IgD-negative memory B cell (primary cell): ENCODE measurements around the gene ADCK1. TPM values are rescaled to one million over a fixed set of nuclear protein-coding genes. Genes with fewer than 3 reads are reported as not detected.
"Not testable (repeated sequence)": the region's sequence is repeated elsewhere in the genome, so short reads cannot be mapped to it uniquely, and the experiment has no call there.

Experiments used
- H3K27ac Mint-ChIP-seq, 3 donors: one replicate each; pipeline ENCODE4 v1.8.0; 2020 to 2022; ENCODE audit warnings: mild to moderate bottlenecking in 3 of 3, mixed read lengths in 3 of 3, moderate library complexity in 1 of 3
- H3K27me3 Mint-ChIP-seq: one replicate; pipeline ENCODE4 v1.8.0; 2021; ENCODE audit warnings: mixed read lengths
- H3K36me3 Mint-ChIP-seq: one replicate; pipeline ENCODE4 v1.8.0; 2020; ENCODE audit warnings: mild to moderate bottlenecking, mixed read lengths
- H3K4me1 Mint-ChIP-seq, 3 donors: one replicate each; pipeline ENCODE4 v1.8.0; 2020 to 2022; ENCODE audit warnings: mixed read lengths in 3 of 3, mild to moderate bottlenecking in 1 of 3
- H3K4me3 Mint-ChIP-seq, 4 donors: one replicate each; pipeline ENCODE4 v1.8.0; 2020 to 2022; ENCODE audit warnings: mild to moderate bottlenecking in 4 of 4, mixed read lengths in 4 of 4, moderate library complexity in 3 of 4
- H3K9me3 Mint-ChIP-seq, 3 donors: one replicate each; pipeline ENCODE4 v1.8.0; 2020 to 2021; ENCODE audit warnings: mixed read lengths in 3 of 3, mild to moderate bottlenecking in 1 of 3
- polyA plus RNA-seq: library from polyadenylated mRNA; unstranded; fragments of 300-500 nt; fragmentation: Illumina TruSeq; gene quantifications from one replicate; pipeline ENCODE4 v1.2.3, GENCODE V29; 2021

The ADCK1 gene
- polyA plus RNA-seq, 1 donor from 2014 or later: 3.5 TPM

GRCh38 chr14:77955816-77956484 lies 156.0 kb downstream of the ADCK1 start:
- peaks cover 0 to 3% (median 2%) of the 10 kb centered on the region in 3 donors for H3K9me3 Mint-ChIP-seq
- H3K36me3 Mint-ChIP-seq: peaks cover 2% of the 10 kb centered on the region
- H3K4me1 Mint-ChIP-seq: no peaks in the 10 kb centered on the region
- peaks cover 5% of the 10 kb centered on the region for H3K27me3 Mint-ChIP-seq
- no peak overlapping the region for H3K27ac Mint-ChIP-seq
- no peak overlapping the region for H3K4me3 Mint-ChIP-seq

- not testable (repeated sequence) for H3K4me1 Mint-ChIP-seq
Measured at GRCh38 chr14:77959686-77960085, 159.8 kb downstream of the ADCK1 start.

DNA sequence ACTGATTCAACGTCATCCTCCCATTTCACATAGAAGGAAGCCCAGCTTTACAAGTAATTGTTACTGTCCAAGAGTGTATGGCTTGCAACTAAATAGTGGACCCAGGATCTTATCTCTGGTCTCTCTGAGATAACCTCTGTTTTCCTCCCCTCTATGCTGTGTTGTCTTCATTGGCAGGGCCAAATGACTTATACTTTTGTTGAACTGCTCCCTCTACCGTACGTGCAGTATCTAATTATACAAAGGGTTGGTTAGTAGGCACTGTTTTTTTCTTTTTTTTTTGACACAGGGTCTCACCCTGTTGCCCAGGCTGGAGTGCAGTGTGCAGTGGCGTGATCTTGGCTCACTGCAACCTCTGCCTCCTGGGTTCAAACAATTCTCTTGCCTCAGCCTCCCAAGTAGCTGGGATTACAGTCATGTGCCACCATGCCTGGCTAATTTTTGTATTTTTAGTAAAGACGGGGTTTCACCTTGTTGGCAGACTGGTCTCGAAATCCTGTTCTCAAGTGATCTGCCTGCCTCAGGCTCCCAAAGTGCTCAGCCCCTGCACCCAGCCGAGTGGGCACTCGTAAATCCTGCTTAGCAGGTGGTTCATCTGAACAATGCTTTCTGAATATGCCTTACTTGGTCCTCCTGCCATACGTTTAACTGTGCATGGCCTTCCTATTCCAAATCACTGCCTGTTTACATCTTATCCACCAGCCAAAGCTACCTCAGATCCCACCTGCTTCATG lies 162.1 kb downstream of the ADCK1 start:
- Mint-ChIP-seq H3K9me3 (peaks cover 0 to 3% (median 2%) of the 10 kb centered on the region in 3 donors), H3K4me3 (no peak overlapping the region), H3K4me1 (peaks cover 0 to 2% (median 0%) of the 10 kb centered on the region in 3 donors), H3K27ac (no peak overlapping the region), H3K27me3 (peaks cover 14% of the 10 kb centered on the region), H3K36me3 (peaks cover 2% of the 10 kb centered on the region)

More at GRCh38 chr14:77959686-77960085, 159.8 kb downstream of the ADCK1 start:
- not testable (repeated sequence) for H3K27me3 Mint-ChIP-seq, H3K4me3 Mint-ChIP-seq, H3K9me3 Mint-ChIP-seq, H3K36me3 Mint-ChIP-seq, H3K27ac Mint-ChIP-seq

DNA sequence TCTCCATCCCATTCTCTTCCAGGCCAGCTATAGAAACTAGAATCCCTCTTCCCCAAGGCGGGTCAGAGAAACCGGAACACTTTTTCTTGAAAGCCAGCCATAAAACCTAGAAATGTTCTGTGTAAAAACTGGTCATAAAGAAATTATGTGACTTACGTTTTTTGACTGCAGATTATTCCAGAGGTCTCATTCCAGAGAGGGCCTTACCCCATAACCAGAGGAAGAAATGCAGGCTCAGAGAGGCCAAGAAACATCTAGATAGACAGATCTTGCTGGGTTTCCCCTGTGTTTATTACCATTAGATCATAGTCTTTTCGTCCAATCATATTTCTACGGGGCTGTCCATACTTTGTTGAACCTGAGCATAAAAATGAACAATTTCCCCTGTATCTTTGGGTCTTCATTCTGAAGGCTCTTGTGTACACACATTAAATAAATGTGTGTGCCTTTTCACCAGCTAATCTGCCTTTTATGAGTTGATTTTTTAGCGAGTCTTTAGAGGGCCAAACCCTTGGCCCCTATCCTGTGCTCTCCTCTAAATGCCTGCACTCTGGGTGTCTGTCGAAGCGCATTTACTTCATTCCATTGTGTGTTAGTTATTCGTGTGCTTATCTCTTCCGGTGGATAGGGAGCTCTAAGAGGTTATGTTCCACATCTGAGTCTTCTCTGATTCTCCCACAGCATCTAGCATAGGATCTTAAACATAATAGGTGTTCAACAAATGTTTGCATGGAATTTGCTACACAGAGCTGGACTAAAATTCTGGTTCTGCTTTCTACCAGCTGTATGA lies 163.0 kb downstream of the ADCK1 start:
- H3K9me3 Mint-ChIP-seq: peaks cover 0 to 3% (median 0%) of the 10 kb centered on the region in 3 donors
- no peak overlapping the region for H3K27ac Mint-ChIP-seq
- peaks cover 0 to 2% (median 0%) of the 10 kb centered on the region in 3 donors for H3K4me1 Mint-ChIP-seq
- H3K27me3 Mint-ChIP-seq: peaks cover 12% of the 10 kb centered on the region
- H3K4me3 Mint-ChIP-seq: no peak overlapping the region
- no peaks in the 10 kb centered on the region for H3K36me3 Mint-ChIP-seq

GRCh38 chr14:77964586-77964985 lies 164.7 kb downstream of the ADCK1 start:
- Mint-ChIP-seq H3K9me3 (peaks cover 0 to 3% (median 0%) of the 10 kb centered on the region in 3 donors), H3K4me3 (no peak overlapping the region), H3K27ac (no peak overlapping the region), H3K4me1 (peaks cover 0 to 2% (median 0%) of the 10 kb centered on the region in 3 donors), H3K36me3 (no peaks in the 10 kb centered on the region), H3K27me3 (peaks cover 20% of the 10 kb centered on the region)

DNA sequence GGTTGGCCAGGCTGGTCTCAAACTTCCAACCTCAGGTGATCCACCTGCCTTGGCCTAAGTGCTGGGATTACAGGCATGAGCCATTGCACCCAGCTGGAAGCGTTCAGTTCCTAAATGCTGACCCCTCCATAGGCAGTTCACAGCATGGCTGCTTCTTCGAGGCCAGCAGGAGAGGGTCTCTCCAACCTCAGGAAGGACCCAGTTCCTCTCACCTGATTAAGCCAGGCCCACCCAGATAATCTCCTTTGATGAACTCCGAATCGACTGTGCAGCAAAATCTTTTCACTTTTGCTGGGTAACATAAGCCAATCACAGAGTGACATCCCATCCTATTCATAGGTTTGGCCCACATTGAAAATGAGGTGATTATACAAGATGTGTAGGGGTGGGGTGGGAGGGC lies 165.1 kb downstream of the ADCK1 start:
- Mint-ChIP-seq H3K9me3 (no peaks in the 10 kb centered on the region), H3K4me1 (peaks cover 0 to 2% (median 0%) of the 10 kb centered on the region in 3 donors), H3K27me3 (peaks cover 21% of the 10 kb centered on the region), H3K4me3 (no peak overlapping the region), H3K27ac (no peak overlapping the region), H3K36me3 (no peaks in the 10 kb centered on the region)

DNA sequence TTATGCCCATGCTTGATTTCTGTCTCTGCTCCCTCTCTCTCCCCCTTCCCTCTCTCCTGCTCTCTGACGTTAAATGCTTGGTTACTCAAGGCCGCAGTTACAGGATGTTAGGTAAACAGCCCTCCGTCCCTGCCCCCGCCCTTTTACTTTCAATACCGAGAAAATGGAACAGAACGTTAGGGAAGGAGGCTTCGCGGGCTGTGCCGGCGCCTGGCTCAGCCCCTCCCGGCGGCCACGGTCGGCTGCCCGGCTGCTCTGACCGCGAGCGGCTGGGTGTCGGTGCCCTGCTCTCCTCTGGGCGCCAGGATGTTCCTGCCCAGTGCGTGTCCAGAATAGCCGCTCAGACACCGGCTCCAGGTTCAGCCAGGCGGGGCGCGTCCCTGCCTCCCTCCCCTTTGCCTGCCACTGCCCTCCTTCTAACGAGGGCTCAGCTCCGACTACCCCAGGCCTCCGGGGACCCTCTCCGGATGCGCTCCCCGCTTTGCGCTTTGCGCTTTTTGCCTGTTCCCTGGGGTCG lies 166.1 kb downstream of the ADCK1 start:
- H3K27me3 Mint-ChIP-seq: peaks cover 26% of the 10 kb centered on the region
- peak overlapping the region in 2 of 4 donors; percentile 75 to 89 for H3K4me3 Mint-ChIP-seq
- no peaks in the 10 kb centered on the region for H3K9me3 Mint-ChIP-seq
- no peak overlapping the region for H3K27ac Mint-ChIP-seq
- no peaks in the 10 kb centered on the region for H3K36me3 Mint-ChIP-seq
- H3K4me1 Mint-ChIP-seq: peaks cover 0 to 2% (median 0%) of the 10 kb centered on the region in 3 donors

DNA sequence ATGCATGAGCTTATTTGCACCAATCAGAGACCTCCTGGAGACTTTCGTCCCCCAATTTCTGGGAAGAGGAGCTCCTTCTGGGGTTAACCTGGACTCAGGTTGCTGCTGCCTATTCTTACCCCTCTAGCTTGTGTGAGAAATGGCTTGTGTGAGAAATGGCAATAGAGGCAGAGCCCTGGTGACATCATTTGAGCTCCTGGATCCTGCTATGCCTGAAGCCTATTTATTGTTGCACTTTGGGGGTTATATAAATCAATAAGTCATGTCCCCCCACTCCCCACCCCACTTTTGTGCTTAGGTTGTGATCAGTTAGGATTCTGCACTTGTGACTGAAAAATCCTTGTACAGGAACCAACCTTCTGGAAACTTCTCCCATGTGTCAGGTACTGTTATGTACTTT lies 167.2 kb downstream of the ADCK1 start:
- Mint-ChIP-seq H3K9me3 (no peaks in the 10 kb centered on the region), H3K27me3 (peaks cover 26% of the 10 kb centered on the region), H3K36me3 (no peaks in the 10 kb centered on the region), H3K4me3 (peak overlapping the region in 1 of 4 donors; percentile 27), H3K27ac (no peak overlapping the region), H3K4me1 (peaks cover 0 to 2% (median 0%) of the 10 kb centered on the region in 3 donors)

GRCh38 chr14:77970646-77971045 lies 170.7 kb downstream of the ADCK1 start:
- peaks cover 22% of the 10 kb centered on the region for H3K27me3 Mint-ChIP-seq
- no peak overlapping the region for H3K27ac Mint-ChIP-seq
- H3K9me3 Mint-ChIP-seq: no peaks in the 10 kb centered on the region
- peaks cover 0 to 2% (median 0%) of the 10 kb centered on the region in 3 donors for H3K4me1 Mint-ChIP-seq
- no peak overlapping the region for H3K4me3 Mint-ChIP-seq
- no peaks in the 10 kb centered on the region for H3K36me3 Mint-ChIP-seq

DNA sequence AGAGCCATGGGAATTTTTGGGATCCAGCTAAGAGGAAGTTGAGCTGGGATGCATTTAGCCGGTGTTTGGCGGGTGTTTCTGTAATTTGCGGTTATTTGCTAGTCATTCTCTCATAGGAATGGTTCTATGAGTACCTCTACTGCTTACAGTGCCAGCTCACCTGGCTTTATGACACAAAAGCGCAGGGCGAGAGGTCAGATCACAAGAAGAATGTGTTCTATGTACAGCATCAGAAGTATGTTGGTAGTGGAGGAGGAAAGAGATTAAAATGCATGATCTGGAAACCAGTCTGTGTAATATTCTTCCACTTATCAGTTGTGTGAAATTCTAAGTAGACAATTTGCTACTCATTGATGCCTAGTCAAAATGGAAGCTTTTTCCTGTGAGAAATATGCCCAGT lies 173.3 kb downstream of the ADCK1 start:
- Mint-ChIP-seq H3K4me1 (no peaks in the 10 kb centered on the region), H3K27ac (no peak overlapping the region), H3K36me3 (no peaks in the 10 kb centered on the region), H3K27me3 (peaks cover 16% of the 10 kb centered on the region), H3K4me3 (no peak overlapping the region), H3K9me3 (no peaks in the 10 kb centered on the region)

GRCh38 chr14:77976591-77976990 lies 176.7 kb downstream of the ADCK1 start:
- H3K27ac Mint-ChIP-seq: no peak overlapping the region
- H3K4me1 Mint-ChIP-seq: peaks cover 0 to 2% (median 0%) of the 10 kb centered on the region in 3 donors
- peaks cover 0 to 2% (median 0%) of the 10 kb centered on the region in 3 donors for H3K9me3 Mint-ChIP-seq
- H3K4me3 Mint-ChIP-seq: no peak overlapping the region
- H3K36me3 Mint-ChIP-seq: no peaks in the 10 kb centered on the region
- peaks cover 26% of the 10 kb centered on the region for H3K27me3 Mint-ChIP-seq

DNA sequence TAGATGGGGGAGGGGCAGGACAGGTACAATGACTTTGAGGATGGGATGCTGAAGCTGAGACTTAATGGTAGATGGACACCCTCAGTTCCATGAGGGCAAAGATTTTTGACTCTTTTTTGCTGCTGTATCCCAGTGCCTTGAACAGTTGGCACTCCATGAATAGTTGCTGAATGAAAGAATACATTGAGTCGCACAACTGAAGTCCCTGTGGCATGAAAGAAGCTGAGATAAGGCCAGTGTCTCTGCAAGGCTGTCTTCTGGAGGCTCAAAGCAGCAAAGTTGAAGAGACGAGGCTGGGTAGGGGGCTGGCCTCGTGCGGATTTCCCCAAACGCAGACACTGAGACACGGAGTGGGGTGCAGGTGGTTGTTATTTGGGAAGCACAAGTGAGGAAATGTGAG lies 179.3 kb downstream of the ADCK1 start:
- Mint-ChIP-seq H3K36me3 (no peaks in the 10 kb centered on the region), H3K4me3 (peak overlapping the region in 1 of 4 donors; percentile 68), H3K9me3 (peaks cover 0 to 2% (median 0%) of the 10 kb centered on the region in 3 donors), H3K27me3 (peaks cover 26% of the 10 kb centered on the region), H3K4me1 (peaks cover 0 to 2% (median 0%) of the 10 kb centered on the region in 3 donors), H3K27ac (no peak overlapping the region)

DNA sequence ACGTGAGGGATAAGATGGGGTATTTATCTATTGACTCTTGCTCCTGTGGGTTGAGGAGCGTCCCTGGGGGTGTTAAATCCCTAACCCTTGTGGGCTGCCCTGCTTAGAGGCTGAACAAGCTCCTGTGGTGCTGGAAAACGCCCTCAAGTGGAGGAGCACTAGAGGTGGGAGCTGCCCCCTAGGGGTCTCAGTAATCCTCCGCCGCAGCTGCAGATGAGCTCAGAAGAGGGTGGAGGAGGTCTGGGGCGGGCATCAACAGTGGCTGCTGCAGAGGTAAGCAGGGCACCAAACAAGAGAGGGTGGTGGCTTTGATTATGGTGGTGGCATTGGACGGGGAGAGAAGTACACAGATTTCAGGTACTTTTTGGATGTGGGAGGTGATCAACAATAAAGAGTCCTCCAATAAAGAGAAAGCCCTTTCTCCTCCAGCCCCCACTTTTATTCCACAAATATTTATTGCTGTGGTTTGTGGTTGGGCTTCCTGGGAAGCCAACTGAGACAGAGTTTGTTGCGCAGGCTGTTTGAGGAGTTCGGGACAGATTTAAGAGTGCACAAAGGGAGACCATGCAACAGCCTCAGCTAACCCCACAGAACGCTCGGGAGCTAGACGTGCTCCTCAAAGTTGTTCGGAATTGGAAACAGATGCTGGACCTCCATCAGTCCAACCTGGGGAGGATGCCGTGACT lies 179.9 kb downstream of the ADCK1 start:
- peaks cover 0 to 2% (median 0%) of the 10 kb centered on the region in 3 donors for H3K4me1 Mint-ChIP-seq
- peaks cover 26% of the 10 kb centered on the region for H3K27me3 Mint-ChIP-seq
- H3K9me3 Mint-ChIP-seq: peaks cover 0 to 2% (median 0%) of the 10 kb centered on the region in 3 donors
- H3K4me3 Mint-ChIP-seq: no peak overlapping the region
- no peaks in the 10 kb centered on the region for H3K36me3 Mint-ChIP-seq
- no peak overlapping the region for H3K27ac Mint-ChIP-seq
